ENCODE results near the gene DOK6.
A peak's percentile ranks its signal among the peaks of the same experiment; 100 is the strongest.
"Not testable (repeated sequence)": the region's sequence is repeated elsewhere in the genome, so short reads cannot be mapped to it uniquely, and the experiment has no call there.

DOK6 gene

GRCh38 chr18:69628774-69629359 is 228.2 kb downstream of the DOK6 start:
- no peak for DNase-seq

GRCh38 chr18:69631281-69631680 is 230.6 kb downstream of the DOK6 start:
- DNase-seq = no peak

GRCh38 chr18:69635482-69635881 is 234.8 kb downstream of the DOK6 start:
- no peak for DNase-seq

GRCh38 chr18:69636529-69637301 is 236.0 kb downstream of the DOK6 start:
- DNase-seq = peak; percentile 7

- DNase-seq = no peak
Measured at GRCh38 chr18:69638056-69638455, 237.4 kb downstream of the DOK6 start.

- DNase-seq = no peak
Measured at GRCh38 chr18:69647702-69648101, 247.0 kb downstream of the DOK6 start.

- DNase-seq = no peak
Measured at GRCh38 chr18:69648486-69648885, 247.8 kb downstream of the DOK6 start.

- no peak for DNase-seq
Measured at GRCh38 chr18:69649684-69650083, 249.0 kb downstream of the DOK6 start.

GRCh38 chr18:69651243-69651642 is 250.6 kb downstream of the DOK6 start:
- DNase-seq = no peak

- no peak for DNase-seq
Measured at GRCh38 chr18:69655816-69656215, 255.1 kb downstream of the DOK6 start.

- no peak for DNase-seq
Measured at GRCh38 chr18:69658103-69658502, 257.4 kb downstream of the DOK6 start.

GRCh38 chr18:69658685-69659084 is 258.0 kb downstream of the DOK6 start:
- DNase-seq = no peak

GRCh38 chr18:69659142-69659651 is 258.5 kb downstream of the DOK6 start:
- no peak for DNase-seq

- DNase-seq = not testable (repeated sequence)
Measured at GRCh38 chr18:69662090-69662489, 261.4 kb downstream of the DOK6 start.

GRCh38 chr18:69664399-69664798 is 263.7 kb downstream of the DOK6 start:
- no peak for DNase-seq

- no peak for DNase-seq
Measured at GRCh38 chr18:69674292-69674877, 273.7 kb downstream of the DOK6 start.

- no peak for DNase-seq
Measured at GRCh38 chr18:69674966-69675365, 274.3 kb downstream of the DOK6 start.

GRCh38 chr18:69677595-69677994 is 276.9 kb downstream of the DOK6 start:
- no peak for DNase-seq

- DNase-seq = no peak
Measured at GRCh38 chr18:69680123-69680522, 279.4 kb downstream of the DOK6 start.

- no peak for DNase-seq
Measured at GRCh38 chr18:69683176-69683575, 282.5 kb downstream of the DOK6 start.

- DNase-seq = no peak
Measured at GRCh38 chr18:69684789-69685188, 284.1 kb downstream of the DOK6 start.

- no peak for DNase-seq
Measured at GRCh38 chr18:69686861-69687260, 286.2 kb downstream of the DOK6 start.

GRCh38 chr18:69689121-69689759 is 288.6 kb downstream of the DOK6 start:
- DNase-seq = no peak
